ENCODE measurements around the gene PLPP2. TPM values are rescaled to one million over a fixed set of nuclear protein-coding genes. Genes with fewer than 3 reads are reported as not detected.

Gene PLPP2
- total and polyA plus RNA-seq, 2 of the 13 experiments (the other 11 are each of a cell fraction or from before 2014, with no cell fraction given), result not detected

DNA sequence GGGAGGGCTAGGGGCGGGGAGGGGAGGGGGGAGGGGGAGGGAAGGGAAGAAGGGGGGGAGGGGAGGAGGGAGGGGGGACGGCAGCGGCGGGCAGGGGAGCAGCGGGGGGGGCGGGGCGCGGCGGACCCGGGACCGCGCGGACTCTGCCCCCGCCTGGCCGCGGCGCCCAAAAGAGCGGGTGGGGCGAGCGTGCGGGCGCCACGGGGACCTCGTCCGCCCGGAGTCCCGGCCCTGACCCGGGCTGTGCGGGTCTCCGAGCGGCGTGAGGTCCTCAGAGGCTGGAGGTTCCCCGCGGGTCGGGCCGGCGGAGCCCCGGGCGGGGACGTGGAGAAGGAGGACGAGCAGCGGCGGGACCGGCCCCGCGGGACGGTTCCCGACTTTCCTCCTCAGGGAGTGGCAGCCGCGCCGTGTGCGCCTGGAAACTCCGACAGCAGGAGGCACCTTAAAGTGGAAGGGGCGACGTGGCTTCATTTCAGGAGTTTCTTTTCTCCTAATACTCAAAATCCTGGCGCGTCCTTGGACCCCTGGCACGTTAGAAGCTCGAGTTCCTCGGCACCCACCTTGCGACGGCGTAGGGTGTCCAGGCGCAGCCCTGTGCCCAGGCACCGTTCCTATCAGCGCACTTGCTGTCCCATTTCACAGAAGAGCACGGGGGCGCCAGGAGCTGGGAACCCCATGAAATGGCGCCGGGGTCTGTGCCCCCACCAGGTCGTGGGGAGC lies 518 bp upstream of the PLPP2 start (continued):
- TF ChIP-seq, protein P1, sequence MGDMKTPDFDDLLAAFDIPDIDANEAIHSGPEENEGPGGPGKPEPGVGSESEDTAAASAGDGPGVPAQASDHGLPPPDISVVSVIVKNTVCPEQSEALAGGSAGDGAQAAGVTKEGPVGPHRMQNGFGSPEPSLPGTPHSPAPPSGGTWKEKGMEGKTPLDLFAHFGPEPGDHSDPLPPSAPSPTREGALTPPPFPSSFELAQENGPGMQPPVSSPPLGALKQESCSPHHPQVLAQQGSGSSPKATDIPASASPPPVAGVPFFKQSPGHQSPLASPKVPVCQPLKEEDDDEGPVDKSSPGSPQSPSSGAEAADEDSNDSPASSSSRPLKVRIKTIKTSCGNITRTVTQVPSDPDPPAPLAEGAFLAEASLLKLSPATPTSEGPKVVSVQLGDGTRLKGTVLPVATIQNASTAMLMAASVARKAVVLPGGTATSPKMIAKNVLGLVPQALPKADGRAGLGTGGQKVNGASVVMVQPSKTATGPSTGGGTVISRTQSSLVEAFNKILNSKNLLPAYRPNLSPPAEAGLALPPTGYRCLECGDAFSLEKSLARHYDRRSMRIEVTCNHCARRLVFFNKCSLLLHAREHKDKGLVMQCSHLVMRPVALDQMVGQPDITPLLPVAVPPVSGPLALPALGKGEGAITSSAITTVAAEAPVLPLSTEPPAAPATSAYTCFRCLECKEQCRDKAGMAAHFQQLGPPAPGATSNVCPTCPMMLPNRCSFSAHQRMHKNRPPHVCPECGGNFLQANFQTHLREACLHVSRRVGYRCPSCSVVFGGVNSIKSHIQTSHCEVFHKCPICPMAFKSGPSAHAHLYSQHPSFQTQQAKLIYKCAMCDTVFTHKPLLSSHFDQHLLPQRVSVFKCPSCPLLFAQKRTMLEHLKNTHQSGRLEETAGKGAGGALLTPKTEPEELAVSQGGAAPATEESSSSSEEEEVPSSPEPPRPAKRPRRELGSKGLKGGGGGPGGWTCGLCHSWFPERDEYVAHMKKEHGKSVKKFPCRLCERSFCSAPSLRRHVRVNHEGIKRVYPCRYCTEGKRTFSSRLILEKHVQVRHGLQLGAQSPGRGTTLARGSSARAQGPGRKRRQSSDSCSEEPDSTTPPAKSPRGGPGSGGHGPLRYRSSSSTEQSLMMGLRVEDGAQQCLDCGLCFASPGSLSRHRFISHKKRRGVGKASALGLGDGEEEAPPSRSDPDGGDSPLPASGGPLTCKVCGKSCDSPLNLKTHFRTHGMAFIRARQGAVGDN (CRISPR knock-in tag; IDR thresholded peaks at IDR 0.05), result peak; percentile 41; the same call in 1 of the 2 replicates
- TF ChIP-seq JUND (CRISPR knock-in tag; IDR thresholded peaks at IDR 0.05), result no peak

DNA sequence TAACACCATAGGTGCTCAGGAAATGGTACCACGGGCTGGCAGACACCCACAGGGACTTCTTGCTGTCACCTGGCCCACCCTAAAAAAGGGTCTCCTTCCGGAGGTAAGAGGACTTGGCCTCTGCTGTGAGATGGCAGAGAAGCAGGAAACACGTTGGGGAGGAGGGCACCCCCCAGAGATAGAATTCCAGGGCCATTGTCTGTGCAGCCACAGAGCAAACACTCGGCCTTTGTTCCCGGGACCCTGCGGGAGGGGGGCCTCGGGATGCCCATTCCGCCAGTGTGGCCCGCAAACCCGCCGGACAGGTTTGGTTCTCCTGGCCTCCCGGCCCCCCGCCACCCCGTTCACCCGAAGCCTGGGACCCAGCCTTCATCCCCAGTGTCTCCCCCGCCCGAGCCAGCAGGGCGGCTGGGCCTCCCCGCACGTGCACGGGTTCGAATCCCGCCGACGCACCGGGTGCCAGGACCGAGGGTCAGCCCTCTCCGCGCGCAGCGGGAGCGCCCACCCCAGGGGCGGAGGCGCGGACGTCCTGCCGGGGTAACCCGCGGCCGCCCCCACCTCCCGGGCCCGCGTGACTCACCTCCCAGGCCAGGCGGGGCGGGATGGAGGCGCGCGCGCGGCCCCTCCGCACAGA lies 714 bp downstream of the PLPP2 start:
- intact Hi-C loops (cut with micrococcal nuclease; ENCODE audit: unreplicated experiment), result no loop called here
- Histone ChIP-seq H3K4me3 (replicated peaks in 1 of 3; ENCODE audit: insufficient read depth in 1 of 3, low read depth in 2 of 3, low read length in 3 of 3) (no peak overlapping the region; a peak in 1 of 6 replicates), H3K27ac (ENCODE audit: extremely low read length, insufficient read depth, low read length) (no peak overlapping the region), H3K79me2 (ENCODE audit: insufficient read depth, low read length) (no peaks in the 10 kb centered on the region), H3K9me3 (ENCODE audit: low read length) (no peaks in the 10 kb centered on the region), H3K9ac (ENCODE audit: insufficient read depth, low read depth, low read length) (no peak overlapping the region), H3K4me1 (ENCODE audit: insufficient read depth, low read length) (peaks cover 27% of the 10 kb centered on the region), H2AFZ (ENCODE audit: low read length) (no peak overlapping the region), H4K20me1 (ENCODE audit: insufficient read depth, low read length) (0 out of 2 replicates have a peak, but pooled peaks cover 2% of the 10 kb centered on the region), H3K36me3 (replicated peaks in 1 of 2; ENCODE audit: control insufficient read depth in 1 of 2, insufficient read depth in 2 of 2, low read length in 2 of 2) (no peaks in the 10 kb centered on the region), H3K27me3 (ENCODE audit: control insufficient read depth in 1 of 2, insufficient read depth in 2 of 2, low read length in 2 of 2) (peaks cover 4 to 36% of the 10 kb centered on the region in 2 experiments), H3K4me2 (ENCODE audit: low read depth, low read length) (peak overlapping the region; percentile 24; the same call in 1 of the 2 replicates)
- BruUV-seq (replicated peaks), result no TSS peak
- ChIA-PET CTCF (ENCODE audit: low intra/inter-chr PET ratio, low total read pairs) (no interaction called here), POLR2A (no interaction called here)
- in situ Hi-C loops (cut with HindIII; ENCODE audit: extremely low pct_ligation_motif_present, low pct_unique_long_range_greater_than_20kb), result no loop called here
- 32% methylated on average over 5 of the region's 51 CpGs for WGBS (ENCODE audit: low lambda C conversion rate)
- FAIRE-seq (no peak), ATAC-seq (no peak), DNase-seq (ENCODE audit: low spot score) (no peak)
- TF ChIP-seq, protein P2, sequence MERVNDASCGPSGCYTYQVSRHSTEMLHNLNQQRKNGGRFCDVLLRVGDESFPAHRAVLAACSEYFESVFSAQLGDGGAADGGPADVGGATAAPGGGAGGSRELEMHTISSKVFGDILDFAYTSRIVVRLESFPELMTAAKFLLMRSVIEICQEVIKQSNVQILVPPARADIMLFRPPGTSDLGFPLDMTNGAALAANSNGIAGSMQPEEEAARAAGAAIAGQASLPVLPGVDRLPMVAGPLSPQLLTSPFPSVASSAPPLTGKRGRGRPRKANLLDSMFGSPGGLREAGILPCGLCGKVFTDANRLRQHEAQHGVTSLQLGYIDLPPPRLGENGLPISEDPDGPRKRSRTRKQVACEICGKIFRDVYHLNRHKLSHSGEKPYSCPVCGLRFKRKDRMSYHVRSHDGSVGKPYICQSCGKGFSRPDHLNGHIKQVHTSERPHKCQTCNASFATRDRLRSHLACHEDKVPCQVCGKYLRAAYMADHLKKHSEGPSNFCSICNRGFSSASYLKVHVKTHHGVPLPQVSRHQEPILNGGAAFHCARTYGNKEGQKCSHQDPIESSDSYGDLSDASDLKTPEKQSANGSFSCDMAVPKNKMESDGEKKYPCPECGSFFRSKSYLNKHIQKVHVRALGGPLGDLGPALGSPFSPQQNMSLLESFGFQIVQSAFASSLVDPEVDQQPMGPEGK (CRISPR knock-in tag; IDR thresholded peaks at IDR 0.05), result peak; percentile 91
- TF ChIP-seq, protein P3, sequence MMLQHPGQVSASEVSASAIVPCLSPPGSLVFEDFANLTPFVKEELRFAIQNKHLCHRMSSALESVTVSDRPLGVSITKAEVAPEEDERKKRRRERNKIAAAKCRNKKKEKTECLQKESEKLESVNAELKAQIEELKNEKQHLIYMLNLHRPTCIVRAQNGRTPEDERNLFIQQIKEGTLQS (CRISPR knock-in tag; IDR thresholded peaks at IDR 0.05), result no peak
- TF ChIP-seq ZNF883 (CRISPR knock-in tag; IDR thresholded peaks at IDR 0.05; ENCODE audit: not compliant biosample characterization) (no peak), ATF1 (CRISPR knock-in tag; IDR thresholded peaks at IDR 0.05) (no peak), KAT2B (IDR thresholded peaks at IDR 0.05; ENCODE audit: borderline replicate concordance, low read depth, low read length) (no peak), NKX3-1 (CRISPR knock-in tag; IDR thresholded peaks at IDR 0.05) (no peak), KDM5B (CRISPR knock-in tag; IDR thresholded peaks at IDR 0.05; ENCODE audit: borderline replicate concordance) (no peak), ZSCAN29 (CRISPR knock-in tag; conservative IDR thresholded peaks at IDR 0.05) (no peak), IKZF1 (IDR thresholded peaks at IDR 0.05) (no peak), MBD4 (IDR thresholded peaks at IDR 0.05; ENCODE audit: borderline replicate concordance, low read length) (no peak), ZNF33B (CRISPR knock-in tag; IDR thresholded peaks at IDR 0.05) (no peak), SOX13 (IDR thresholded peaks at IDR 0.05) (peak; percentile 93), SOX13 (CRISPR knock-in tag; conservative IDR thresholded peaks at IDR 0.05 in 1 of 2, IDR thresholded peaks at IDR 0.05 in 1 of 2) (peak in 1 of 2 experiments; percentile 94; a peak in 2 of 4 replicates)
- TF ChIP-seq, protein P4, sequence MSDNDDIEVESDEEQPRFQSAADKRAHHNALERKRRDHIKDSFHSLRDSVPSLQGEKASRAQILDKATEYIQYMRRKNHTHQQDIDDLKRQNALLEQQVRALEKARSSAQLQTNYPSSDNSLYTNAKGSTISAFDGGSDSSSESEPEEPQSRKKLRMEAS (IDR thresholded peaks at IDR 0.05), result no peak
